Esophagus squamous epithelium (tissue), 5 donors: ENCODE measurements around the gene RPS19BP1. TPM values are rescaled to one million over a fixed set of nuclear protein-coding genes. Genes with fewer than 3 reads are reported as not detected.
A peak's percentile ranks its signal among the peaks of the same experiment; 100 is the strongest.

Experiments used
- DNase-seq: peaks from one replicate; lab custom pipeline; 2025; lab: John Stamatoyannopoulos, UW
- H3K27ac ChIP-seq, 4 donors: fragments of 200-600 bp; sonication (generic); one replicate each; pipeline ENCODE4 v1.5.1; 2016 to 2019; ENCODE audit warnings: mild to moderate bottlenecking in 1 of 4
- H3K27me3 ChIP-seq, 4 donors: fragments of 200-600 bp; sonication (generic); 1 replicate in 3 of 4; 2 replicates in 1 of 4; pipeline versions ENCODE4 v1.5.1 to v1.6.0; 2017 to 2021; ENCODE audit warnings: antibody characterized with exemption in 1 of 4
- H3K36me3 ChIP-seq, 3 donors: fragments of 200-600 bp; sonication (generic); one replicate each; pipeline ENCODE4 v1.5.1; 2016 to 2019
- H3K4me1 ChIP-seq, 3 donors: fragments of 200-600 bp; sonication (generic); one replicate each; pipeline ENCODE4 v1.5.1; 2017 to 2019
- H3K4me3 ChIP-seq, 4 donors: fragments of 200-600 bp; sonication (generic); 1 replicate in 3 of 4; 2 replicates in 1 of 4; pipeline ENCODE4 v1.5.1; 2016 to 2019; ENCODE audit warnings: mild to moderate bottlenecking in 2 of 4, moderate library complexity in 1 of 4
- H3K9me3 ChIP-seq, 3 donors: fragments of 200-600 bp; sonication (generic); one replicate each; pipeline ENCODE4 v1.5.1; 2016 to 2019
- POLR2A ChIP-seq, 4 donors: fragments of 450-650 bp; IDR thresholded peaks; one replicate each; pipeline ENCODE4 v1.6.1; 2017; ENCODE audit warnings: antibody characterized with exemption in 4 of 4, mild to moderate bottlenecking in 4 of 4, moderate library complexity in 3 of 4
- WGBS, 2 donors: methylation state at CpG; one replicate each; pipeline ENCODE4 v1.1.5; 2018; 5-methylcytosine and 5-hydroxymethylcytosine counted together
- intact Hi-C: fragments of 100-400 bp; cut with DNase I; formaldehyde crosslinking; loops from one replicate; pipeline ENCODE4 v1.15.0; 2022
- total RNA-seq, 4 donors: library from RNA; depleted of rRNA; stranded (reverse); fragments of >200 nt; gene quantifications; one replicate each; pipeline ENCODE4 v1.1.0, GENCODE V29; 2016
- TF ChIP-seq, protein P1 (sequence below), 6 experiments: fragments of 450-650 bp in 4 of 6; fragments of 200-600 bp in 2 of 6; sonication (generic) in 2 of 6; IDR thresholded peaks; one replicate each; pipeline ENCODE4 v1.5.1; 2016 to 2019; ENCODE audit warnings: antibody characterized with exemption in 6 of 6, mild to moderate bottlenecking in 4 of 6, moderate library complexity in 4 of 6
- donor health status: DM: yes; HTN: yes; CAD: no.

RPS19BP1 gene
- total RNA-seq, 4 donors from 2014 or later = 70.9 to 109 (median 88.1) TPM

DNA sequence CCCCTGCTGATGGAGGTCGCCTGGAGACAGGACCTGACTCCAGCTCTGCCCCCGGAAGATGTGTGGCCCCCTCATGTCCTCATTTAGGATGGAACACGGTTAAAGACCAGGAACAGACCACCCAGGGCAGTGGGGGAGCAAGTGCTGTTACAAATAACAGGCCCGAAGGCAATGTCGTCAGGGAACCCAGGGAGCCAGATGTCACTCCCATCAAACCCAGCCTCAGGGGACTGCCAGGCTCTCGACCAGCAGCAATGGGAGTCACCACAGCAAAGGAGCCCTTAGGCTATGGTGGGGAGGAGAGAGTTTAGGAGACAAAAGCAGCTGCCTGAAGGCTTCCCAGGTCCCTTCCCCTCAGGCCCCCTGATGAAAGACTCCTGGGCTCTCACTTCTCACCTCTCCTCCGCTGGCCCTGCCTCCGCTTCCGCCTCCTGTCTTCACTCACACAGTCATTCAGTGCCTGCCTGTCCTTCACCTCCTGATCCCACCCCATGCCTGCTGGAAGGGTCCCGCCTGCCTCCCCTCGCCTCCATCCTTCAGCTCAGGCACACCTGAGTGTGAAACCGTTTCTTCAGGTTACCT lies 4.4 kb downstream of the RPS19BP1 start:
- H3K27me3 ChIP-seq = no peaks in the 10 kb centered on the region
- TF ChIP-seq, protein P1, sequence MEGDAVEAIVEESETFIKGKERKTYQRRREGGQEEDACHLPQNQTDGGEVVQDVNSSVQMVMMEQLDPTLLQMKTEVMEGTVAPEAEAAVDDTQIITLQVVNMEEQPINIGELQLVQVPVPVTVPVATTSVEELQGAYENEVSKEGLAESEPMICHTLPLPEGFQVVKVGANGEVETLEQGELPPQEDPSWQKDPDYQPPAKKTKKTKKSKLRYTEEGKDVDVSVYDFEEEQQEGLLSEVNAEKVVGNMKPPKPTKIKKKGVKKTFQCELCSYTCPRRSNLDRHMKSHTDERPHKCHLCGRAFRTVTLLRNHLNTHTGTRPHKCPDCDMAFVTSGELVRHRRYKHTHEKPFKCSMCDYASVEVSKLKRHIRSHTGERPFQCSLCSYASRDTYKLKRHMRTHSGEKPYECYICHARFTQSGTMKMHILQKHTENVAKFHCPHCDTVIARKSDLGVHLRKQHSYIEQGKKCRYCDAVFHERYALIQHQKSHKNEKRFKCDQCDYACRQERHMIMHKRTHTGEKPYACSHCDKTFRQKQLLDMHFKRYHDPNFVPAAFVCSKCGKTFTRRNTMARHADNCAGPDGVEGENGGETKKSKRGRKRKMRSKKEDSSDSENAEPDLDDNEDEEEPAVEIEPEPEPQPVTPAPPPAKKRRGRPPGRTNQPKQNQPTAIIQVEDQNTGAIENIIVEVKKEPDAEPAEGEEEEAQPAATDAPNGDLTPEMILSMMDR (IDR thresholded peaks at IDR 0.05) = no peak
- no peak for TF ChIP-seq POLR2A (IDR thresholded peaks at IDR 0.05)
- H3K4me1 ChIP-seq = peaks cover 50 to 91% (median 62%) of the 10 kb centered on the region in 3 donors
- peak overlapping the region in 2 of 4 donors; percentile 14 to 15 for H3K4me3 ChIP-seq
- intact Hi-C loops = no loop called here
- H3K36me3 ChIP-seq = peaks cover 0 to 54% (median 11%) of the 10 kb centered on the region in 3 donors
- WGBS, 2 donors = 54 to 78% methylated on average over 8 to 10 of the region's 12 CpGs
- DNase-seq = no peak
- H3K27ac ChIP-seq = peak overlapping the region; percentile 48 to 70 (median 64)
- no peaks in the 10 kb centered on the region for H3K9me3 ChIP-seq

DNA sequence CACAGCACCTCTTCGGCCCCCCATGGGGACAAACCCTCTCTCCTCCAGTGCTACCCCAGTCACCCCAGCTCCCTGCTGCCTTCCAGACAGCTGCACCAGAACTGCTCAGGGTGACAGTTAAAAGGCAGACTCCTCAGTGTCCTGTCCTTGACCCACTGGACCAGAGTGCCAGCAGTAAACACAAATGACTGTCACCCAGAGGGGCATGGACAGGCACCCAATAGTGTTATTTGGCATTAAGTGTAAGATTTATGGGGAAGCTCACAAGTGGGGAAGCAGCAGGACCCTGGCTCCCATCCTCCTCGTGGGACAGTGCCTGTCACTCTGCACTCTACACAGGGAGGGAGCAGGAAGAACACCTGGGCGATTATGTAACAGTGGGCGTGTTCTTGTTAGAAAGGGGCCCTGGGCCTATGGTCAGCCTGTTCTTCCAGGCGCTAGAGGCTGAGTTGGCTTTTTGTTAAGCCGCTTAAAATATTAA lies 5.0 kb downstream of the RPS19BP1 start:
- Histone ChIP-seq H3K36me3 (peaks cover 6 to 60% (median 14%) of the 10 kb centered on the region in 3 donors), H3K9me3 (no peaks in the 10 kb centered on the region), H3K4me1 (peaks cover 56 to 94% (median 69%) of the 10 kb centered on the region in 3 donors), H3K27me3 (no peaks in the 10 kb centered on the region), H3K4me3 (no peak overlapping the region), H3K27ac (peak overlapping the region; percentile 48 to 70 (median 64))
- intact Hi-C loops = no loop called here
- 28 to 56% methylated on average over 3 of the region's 6 CpGs for WGBS, 2 donors
- no peak for DNase-seq
- TF ChIP-seq POLR2A (IDR thresholded peaks at IDR 0.05) = no peak
- TF ChIP-seq, protein P1 (IDR thresholded peaks at IDR 0.05) = no peak

DNA sequence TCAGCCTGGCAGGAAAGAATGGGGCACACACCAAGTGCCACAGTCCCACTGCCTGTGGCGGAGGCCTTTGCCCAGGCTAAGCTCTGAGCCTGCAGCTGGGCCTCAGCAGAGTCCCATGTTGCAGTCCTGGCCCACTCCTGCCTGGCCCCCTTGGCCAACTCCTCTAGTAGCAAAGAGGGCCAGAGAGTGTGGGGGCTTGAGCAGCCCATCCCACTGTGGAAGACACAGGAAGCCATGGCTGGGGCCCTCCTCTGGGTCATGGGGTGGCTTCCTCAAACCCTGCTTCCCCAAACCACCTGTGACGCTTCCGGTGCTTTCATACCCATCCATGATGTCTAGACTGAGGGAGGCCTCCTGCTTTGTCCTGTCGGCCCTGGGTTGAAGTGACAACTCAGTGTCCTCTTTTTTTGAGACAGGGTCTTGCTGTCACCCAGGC lies 5.8 kb downstream of the RPS19BP1 start:
- intact Hi-C loops = no loop called here
- no peaks in the 10 kb centered on the region for H3K27me3 ChIP-seq
- no peak overlapping the region for H3K4me3 ChIP-seq
- DNase-seq = no peak
- no peak for TF ChIP-seq POLR2A (IDR thresholded peaks at IDR 0.05)
- TF ChIP-seq, protein P1 (IDR thresholded peaks at IDR 0.05) = no peak
- H3K27ac ChIP-seq = peak overlapping the region in 3 of 4 donors; percentile 62 to 70 (median 67)
- H3K9me3 ChIP-seq = no peaks in the 10 kb centered on the region
- peaks cover 60 to 97% (median 74%) of the 10 kb centered on the region in 3 donors for H3K4me1 ChIP-seq
- WGBS, 2 donors = 58 to 66% methylated on average over 2 to 4 of the region's 4 CpGs
- H3K36me3 ChIP-seq = peaks cover 12 to 68% (median 22%) of the 10 kb centered on the region in 3 donors

DNA sequence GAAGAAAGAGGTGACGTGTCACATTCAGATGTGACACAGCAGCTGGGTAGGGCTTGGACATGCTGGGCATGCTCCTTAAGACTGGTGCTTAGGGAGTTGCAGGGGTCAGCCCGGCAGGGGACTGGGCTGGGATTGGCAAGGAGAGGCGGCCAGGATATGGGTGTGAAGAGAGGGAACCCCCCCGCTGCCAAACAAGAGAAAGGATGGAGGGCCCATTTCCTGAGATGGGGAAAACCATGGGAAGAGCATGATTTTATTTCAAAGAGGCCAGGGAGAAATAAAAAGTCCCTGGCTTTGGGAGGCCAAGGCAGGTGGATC lies 6.9 kb downstream of the RPS19BP1 start:
- WGBS, 2 donors = 52 to 71% methylated on average over 4 of the region's 4 CpGs
- Histone ChIP-seq H3K27ac (peak overlapping the region in 2 of 4 donors; percentile 60 to 100), H3K36me3 (peaks cover 20 to 72% (median 28%) of the 10 kb centered on the region in 3 donors), H3K9me3 (no peaks in the 10 kb centered on the region), H3K27me3 (no peaks in the 10 kb centered on the region), H3K4me3 (no peak overlapping the region), H3K4me1 (peaks cover 53 to 92% (median 66%) of the 10 kb centered on the region in 3 donors)
- no peak for DNase-seq
- TF ChIP-seq, protein P1 (IDR thresholded peaks at IDR 0.05) = no peak
- TF ChIP-seq POLR2A (IDR thresholded peaks at IDR 0.05) = no peak
- intact Hi-C loops = no loop called here
